PFSK-1 (cell line): ENCODE data around the gene EPS8L2.

Experiments
- FOXP2 ChIP-seq: optimal IDR thresholded peaks from 2 replicates; pipeline ENCODE3; 2011; ENCODE audit warnings: borderline replicate concordance, control low read depth, inconsistent platforms; ENCODE audit not compliant: insufficient read depth; ENCODE audit errors: extremely low read length, extremely low read depth
- POLR2AphosphoS5 ChIP-seq: IDR thresholded peaks from 2 replicates; pipeline ENCODE4 v1.6.1; 2012; ENCODE audit warnings: low read depth, mild to moderate bottlenecking, control low read depth, low read length, moderate library complexity
- REST ChIP-seq, 2 experiments: IDR thresholded peaks; 2 replicates each; pipeline versions ENCODE4 v1.6.1 to v1.8.0; 2011 to 2012; ENCODE audit warnings: low read depth in 2 of 2, low read length in 2 of 2, control low read depth in 1 of 2, inconsistent platforms in 1 of 2, mild to moderate bottlenecking in 1 of 2, moderate library complexity in 1 of 2; ENCODE audit not compliant: insufficient read depth in 1 of 2
- SIN3A ChIP-seq: IDR thresholded peaks from 2 replicates; pipeline ENCODE4 v1.6.1; 2012; ENCODE audit warnings: mild to moderate bottlenecking, low read length, moderate library complexity, borderline replicate concordance; ENCODE audit not compliant: insufficient read depth
- TAF1 ChIP-seq: IDR thresholded peaks from 2 replicates; pipeline ENCODE4 v1.6.1; 2012; ENCODE audit warnings: low read length, control low read depth, borderline replicate concordance; ENCODE audit not compliant: insufficient read depth

The EPS8L2 gene

GRCh38 chr11:703506-703905 is 2.5 kb upstream of the EPS8L2 start:
- TF ChIP-seq REST (IDR thresholded peaks at IDR 0.05; ENCODE audit: insufficient read depth in 1 of 2, low read depth in 2 of 2, low read length in 2 of 2) (no peak), POLR2AphosphoS5 (no peak), SIN3A (no peak), FOXP2 (no peak), TAF1 (no peak)

DNA sequence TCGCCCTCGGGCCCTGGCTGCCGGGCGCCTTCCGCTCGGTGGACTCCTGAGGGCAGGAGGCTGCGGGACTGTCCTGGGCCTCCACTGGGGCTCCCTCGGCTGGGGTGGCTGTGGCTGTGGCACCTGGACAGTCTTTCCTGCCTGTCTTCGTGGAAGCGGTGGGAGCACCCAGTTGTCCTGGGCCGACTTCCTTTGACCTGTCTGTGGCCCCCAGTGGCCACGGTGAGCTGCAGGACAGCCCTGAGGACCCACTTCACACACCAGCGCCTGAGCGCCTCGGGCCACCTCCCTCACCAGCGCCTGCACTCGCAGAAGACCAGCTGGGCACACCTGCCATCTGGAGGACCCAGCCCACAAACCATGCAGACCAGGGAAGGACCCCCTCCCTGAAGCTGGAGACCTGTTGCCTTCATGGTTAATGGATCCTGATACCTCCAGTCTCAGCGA is 1.8 kb upstream of the EPS8L2 start:
- no peak for TF ChIP-seq TAF1
- no peak for TF ChIP-seq SIN3A
- no peak for TF ChIP-seq POLR2AphosphoS5
- no peak for TF ChIP-seq REST (IDR thresholded peaks at IDR 0.05; ENCODE audit: insufficient read depth in 1 of 2, low read depth in 2 of 2, low read length in 2 of 2)
- no peak for TF ChIP-seq FOXP2

GRCh38 chr11:704781-705645 is 1.0 kb upstream of the EPS8L2 start:
- TF ChIP-seq REST (IDR thresholded peaks at IDR 0.05; ENCODE audit: insufficient read depth in 1 of 2, low read depth in 2 of 2, low read length in 2 of 2) (no peak), TAF1 (no peak), POLR2AphosphoS5 (no peak), FOXP2 (peak; percentile 81), SIN3A (no peak)

DNA sequence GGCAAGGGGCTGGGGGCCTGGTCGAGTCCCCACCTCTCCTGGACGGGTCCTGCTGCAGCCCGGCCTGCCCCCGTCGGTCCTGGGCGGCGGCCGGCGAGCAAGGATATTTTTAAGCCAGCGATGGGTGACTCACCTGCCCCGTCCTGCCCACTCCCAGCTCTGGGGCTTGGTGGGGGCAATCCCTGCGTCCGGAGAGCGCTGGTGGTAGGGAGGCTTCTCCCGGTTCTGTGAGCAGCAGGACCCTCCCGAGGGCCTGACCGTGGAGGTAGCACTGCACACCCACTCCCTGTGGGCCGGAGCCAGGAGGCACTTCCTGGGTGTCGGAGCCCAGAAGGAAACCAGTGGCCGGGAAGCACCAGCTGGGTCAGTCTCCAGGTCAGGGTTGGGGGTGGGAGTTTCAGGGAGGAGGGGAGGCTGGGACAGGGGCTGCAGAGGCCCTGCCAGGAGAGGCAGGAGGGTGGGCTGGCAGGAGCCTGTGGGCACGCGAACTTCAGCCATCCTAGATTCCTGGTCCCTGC is 467 bp downstream of the EPS8L2 start:
- TF ChIP-seq POLR2AphosphoS5, result no peak
- TF ChIP-seq TAF1, result no peak
- no peak for TF ChIP-seq SIN3A
- no peak for TF ChIP-seq FOXP2
- TF ChIP-seq REST (IDR thresholded peaks at IDR 0.05; ENCODE audit: insufficient read depth in 1 of 2, low read depth in 2 of 2, low read length in 2 of 2), result no peak
